HPDE6-E6E7 (cell line): ENCODE measurements around the gene CNTRL.

Source experiments
- DNase-seq: peaks from one replicate; pipeline ENCODE4 v3.0.0; 2011; ENCODE audit warnings: missing footprints; ENCODE audit errors: extremely low spot score

CNTRL gene

DNA sequence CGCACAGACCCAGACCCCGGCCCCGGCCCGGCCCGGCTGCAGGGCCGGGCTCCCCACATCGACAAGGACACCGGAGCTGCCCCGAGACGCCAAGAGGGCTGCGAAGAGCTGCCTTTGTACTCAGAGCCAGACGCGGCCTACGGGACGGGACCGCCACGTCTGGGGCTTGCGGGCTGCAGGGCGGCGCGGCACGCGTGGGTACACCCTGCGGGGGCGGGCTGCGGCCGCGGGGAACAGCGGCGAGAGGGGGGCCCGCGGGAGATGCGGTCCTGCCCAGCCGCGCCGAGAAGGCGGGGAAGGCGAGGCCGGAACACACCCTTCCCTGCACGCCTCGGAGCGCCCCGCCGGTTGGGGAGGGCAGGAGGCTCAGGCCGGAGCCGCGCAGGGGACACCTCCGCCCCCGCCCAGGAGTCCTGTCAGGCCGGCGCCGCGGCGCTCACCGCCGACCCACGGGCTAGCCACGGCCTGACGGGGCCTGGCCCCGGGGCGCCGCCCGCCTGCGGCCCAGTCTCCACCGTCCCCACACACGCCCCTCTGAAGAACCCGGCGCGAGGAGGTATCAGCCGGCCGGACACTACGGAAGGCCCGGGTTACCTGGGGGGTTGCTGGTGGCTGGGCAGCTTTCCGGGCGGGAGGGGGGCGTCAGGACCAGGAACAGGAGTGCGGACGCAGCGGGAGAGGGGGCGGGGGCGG is 126.4 kb downstream of the CNTRL start:
- DNase-seq, result no peak

DNA sequence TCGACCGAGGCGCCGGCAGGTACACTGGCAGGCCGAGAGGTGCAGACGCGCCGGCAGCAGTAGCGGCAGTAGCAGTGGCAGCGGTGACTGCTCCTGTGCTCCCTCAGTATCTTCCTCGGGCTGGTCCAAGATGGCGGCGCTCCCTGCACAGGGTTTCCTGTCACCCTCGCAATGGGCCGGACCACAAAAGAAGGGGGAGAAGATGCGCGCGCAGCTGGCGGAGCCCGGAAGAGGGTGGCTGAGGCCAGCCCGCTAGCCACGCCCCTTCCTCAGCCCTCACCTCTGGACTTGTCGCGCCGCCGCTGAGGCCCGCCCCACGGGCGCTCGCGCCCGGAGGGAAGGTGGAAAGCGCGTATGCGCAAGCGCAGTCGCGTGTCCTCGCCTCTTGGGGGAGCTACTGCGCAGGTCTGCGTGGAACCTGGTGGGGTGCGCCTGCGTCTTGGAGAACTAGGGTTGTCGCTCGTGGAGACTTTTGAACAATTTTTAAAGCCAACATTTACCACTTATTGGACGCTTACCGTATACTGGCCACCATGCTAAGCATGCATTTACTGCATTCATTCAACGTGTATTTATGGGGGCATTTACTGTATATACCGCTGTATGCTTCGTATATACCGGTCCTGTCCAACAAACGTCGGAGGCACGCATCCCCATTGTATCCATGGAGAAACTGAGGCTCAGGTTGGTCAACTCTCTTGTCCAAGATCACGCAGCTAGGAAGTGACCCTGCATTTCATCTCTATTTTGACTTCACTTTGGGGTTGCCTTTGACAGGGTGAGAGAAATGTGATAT is 127.2 kb downstream of the CNTRL start, which contains the start of gene RAB14:
TSS of gene RAB14 (minus strand) at position 132 of the 796 bp plus-strand sequence. CDS start 8,457 bp downstream, outside the sequence.
- DNase-seq, result peak; percentile 100

DNA sequence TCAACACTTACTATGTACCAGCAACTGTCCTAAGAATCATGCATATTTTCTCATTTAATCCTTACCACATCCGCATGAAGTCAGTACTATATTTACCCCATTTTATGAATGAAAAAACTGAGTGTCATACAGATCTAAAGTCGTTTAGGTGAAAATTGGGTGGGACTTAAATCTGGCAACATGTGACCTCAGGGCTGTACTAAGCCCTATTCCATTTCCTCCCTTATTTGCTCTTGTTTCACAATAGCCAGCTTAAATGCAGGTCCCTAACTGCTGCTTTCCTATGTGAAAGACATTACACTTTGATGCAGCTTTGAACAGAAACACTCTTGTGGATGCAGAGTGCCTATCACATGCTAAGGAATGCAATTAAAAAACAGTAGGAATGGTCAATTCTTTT is 129.4 kb downstream of the CNTRL start:
- DNase-seq, result no peak

DNA sequence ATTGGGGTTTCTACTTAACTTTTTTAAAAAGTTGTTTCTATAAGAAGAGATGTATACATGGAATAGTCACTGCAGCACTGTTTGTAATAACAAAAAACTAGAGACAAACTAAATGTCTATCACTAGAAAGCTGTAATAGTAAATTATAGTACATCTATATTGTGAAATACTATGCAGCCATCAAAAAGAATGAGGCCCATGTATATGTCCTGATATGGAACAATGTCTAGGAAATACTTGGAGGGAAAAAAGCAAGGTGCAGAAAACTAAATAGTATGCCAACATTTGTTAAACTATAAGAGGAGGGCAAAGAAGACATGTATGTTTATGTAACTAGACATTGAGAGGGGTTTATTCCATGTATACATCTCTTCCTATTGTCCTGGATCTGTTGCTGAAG is 129.9 kb downstream of the CNTRL start:
- DNase-seq, result no peak

DNA sequence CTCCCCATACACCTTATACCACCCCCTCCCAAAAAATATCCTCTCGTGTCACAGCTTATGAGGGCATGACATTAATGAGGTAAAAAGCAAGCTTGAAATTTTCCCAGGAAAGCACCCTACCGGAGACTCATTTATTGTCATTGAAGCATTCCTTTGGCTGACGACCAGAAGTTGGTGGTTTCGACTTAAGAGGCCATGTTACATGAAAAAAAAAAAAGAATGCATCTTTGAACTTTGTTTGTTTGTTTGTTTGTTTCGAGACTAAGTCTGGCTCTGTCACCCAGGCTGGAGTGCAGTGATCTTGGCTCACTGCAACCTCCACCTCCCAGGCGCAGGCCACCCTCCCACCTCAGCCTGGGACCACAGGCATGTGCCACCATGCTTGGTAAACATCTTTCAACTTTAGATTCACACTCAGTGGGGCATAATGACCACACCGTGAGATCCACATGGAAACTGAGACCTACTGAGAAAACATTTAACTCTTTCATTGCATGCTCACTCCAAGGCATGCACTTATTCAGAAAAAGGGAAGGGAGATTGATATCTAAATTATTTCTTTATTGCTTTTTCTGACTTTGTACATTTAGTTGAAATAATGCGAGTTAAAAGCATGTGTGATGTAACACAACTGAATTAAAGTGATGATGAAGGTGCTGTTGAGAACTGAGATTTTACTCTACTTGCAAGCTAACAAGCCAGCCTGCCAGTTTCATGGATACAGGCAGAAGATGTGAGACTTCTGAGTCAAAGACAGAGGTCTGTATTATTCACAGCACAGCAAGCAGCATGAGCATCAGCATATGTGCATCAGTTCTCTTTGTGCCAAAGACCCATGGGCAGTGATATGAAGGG is 132.0 kb downstream of the CNTRL start:
- DNase-seq, result no peak

DNA sequence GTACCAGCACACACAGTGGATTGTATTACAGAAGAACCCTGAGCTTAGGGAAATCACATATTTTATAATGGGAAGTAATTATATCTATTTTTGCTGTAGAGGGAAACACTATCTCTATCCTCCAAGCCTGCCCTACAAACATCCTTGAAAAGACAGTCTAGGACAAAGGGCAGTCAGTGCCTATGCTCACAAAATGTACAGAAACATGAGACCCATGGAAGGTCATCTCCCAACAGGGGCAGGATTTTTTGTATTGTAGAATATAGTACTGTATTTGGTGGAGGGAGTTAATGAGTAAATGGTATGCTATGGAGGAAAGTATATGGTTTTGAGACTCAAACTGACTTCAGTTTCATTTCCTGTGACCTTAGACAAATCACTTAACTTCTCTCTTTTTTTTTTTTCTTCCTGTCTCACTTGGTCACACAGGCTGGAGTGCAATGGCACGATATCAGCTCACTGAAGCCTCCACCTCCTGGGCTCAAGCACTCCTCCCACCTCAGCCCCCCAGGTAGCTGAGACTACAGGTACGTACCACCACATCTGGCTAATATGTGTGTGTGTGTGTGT is 132.7 kb downstream of the CNTRL start:
- DNase-seq, result no peak

DNA sequence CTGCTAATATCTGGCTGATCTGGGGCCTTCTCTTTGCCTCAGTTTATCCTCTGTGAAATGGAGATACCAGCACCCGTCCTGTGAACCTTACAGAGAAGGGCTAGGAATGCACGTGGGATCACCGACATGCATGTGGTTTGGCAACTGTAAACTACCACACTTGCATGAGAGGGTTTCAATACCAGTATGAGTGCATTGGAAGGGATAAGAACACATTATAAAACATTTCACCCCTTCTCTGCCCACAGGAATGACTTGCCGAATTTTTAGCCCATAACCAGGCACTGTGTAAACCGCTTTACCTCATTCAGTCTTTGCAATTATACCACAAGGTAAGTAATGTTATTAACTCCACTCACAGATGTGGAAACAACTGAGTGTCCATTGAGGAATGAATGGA is 135.8 kb downstream of the CNTRL start:
- no peak for DNase-seq

DNA sequence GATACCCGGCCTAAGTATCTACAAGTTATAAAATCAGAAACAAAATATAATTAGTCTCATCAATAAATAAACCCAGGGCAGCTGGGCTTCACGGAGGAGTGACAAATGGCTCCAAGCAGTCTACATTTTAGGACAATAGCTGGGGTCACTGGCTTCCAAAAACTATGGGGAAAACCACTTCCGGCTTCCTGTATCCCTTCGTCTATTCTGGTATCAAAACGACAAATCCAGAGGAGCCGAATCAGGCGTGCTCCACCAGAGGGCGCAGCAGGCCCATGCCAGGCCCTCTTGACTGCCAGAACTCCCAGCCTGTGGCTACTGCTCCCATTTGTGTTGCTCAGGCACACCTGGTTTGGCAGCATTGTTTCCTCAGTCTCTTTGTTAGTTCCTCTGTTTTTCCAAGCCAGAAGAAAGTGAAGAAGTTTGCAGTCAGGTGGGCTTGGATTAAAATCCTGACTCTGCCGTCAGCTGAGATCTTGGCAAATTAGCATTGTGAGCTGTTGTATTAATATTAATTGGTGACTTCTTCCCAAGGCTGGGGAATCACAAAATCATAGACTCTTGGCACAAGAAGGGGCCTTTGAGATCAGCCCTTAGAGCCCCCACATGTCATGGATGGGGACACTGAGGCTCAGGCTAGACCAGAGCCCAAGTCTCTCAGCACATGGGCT is 138.5 kb downstream of the CNTRL start:
- DNase-seq, result peak; percentile 82

DNA sequence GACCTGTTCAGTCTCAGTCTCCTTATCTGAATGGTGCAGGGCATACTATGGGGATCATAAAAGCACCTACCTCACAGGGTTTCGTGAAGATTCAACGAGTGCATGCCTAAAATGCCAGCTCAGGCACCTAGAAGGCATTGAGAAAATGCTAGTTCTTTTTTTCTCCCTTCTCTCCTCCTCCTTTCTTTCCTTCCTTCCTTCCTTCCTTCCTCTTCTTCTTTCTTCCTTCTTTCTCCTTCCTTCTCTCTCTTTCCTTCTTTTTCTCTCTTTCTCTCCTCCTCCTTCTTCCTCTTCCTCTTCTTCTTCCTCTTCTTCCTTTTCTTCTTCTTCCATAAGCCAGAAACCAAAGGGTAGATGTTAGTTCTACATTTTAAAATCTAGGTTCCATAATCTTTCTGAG is 139.2 kb downstream of the CNTRL start:
- DNase-seq, result no peak

DNA sequence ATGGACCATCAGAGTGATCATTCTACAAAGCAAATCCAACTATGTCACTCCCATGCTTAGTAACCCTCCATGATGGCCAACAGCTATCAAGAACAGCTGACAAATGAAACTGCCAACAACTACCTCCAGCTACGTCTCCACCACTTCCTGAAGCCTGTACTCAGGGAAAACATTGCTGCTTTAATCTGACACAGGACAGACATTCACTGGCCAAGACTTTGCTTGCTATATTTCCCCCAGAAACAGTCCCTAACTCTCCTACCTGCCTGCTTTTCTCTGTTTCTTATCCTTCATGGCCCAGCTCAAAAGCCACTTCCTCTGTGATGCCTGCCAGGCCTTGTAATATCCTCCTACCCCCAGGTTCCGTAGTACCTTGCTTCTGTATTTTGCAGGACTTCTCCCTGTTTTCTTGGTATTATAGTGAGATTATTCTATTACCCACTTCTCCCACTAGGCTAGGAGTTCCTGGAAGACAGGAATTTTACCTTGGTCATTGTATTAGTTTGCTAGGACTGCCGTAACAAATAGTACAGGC is 141.6 kb downstream of the CNTRL start:
- no peak for DNase-seq

DNA sequence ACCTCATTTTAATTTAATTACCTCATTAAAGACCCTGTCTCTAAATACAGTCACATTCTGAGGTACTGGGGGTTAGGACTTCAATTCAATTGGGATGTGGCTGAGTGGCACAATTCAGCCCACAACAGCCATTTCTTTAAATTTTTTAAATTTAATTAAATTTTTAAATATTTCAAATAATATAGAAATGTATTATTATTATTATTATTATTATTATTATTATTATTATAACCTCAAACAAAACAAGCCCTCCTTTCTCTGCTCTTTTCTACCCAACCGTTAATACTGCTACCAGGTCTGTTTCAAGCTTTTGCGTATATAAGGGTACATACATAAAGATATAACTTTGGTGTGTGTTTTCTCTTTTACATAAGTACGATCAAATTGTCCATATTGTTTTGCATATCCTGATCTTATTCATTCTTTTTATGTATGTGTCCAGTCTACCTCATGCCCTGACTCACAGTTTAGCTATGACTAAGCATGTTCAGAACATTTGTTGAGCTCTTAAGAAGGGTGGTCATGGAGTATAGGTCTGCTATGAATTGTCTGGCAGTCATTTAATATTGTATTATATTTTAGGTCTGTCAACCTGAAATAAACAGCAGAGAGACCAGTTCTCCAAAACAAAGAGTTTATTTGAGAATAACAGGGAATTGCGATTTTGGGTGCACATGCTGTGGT is 143.0 kb downstream of the CNTRL start:
- no peak for DNase-seq

DNA sequence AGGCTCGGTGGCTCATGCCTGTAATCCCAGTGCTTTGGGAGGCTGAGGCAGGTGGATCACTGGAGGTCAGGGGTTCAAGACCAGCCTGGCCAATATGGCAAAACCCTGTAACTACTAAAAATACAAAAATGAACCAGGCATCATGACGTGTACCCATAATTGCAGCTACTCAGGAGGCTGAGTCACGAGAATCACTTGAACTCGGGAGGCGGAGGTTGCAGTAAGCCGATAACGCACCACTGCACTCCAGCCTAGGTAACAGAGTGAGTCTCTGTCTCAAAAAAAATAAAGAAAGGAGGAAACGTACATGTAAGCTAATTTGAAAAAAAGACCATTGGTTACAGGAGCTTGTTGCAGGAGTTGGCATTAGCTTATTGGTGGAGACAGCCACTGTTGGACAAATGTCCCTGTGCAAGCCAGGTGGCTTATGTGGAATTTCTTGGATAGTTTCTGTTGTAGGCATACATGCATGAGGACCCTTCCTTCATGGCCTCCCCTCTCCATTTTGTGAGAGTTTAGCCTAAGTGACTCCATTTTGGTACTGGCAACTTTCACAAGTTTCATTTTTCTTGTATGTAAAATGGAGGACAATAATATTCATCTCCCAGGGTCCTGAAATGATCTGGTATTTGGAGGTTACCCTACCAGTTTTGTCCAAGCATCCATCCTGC is 143.7 kb downstream of the CNTRL start:
- no peak for DNase-seq

DNA sequence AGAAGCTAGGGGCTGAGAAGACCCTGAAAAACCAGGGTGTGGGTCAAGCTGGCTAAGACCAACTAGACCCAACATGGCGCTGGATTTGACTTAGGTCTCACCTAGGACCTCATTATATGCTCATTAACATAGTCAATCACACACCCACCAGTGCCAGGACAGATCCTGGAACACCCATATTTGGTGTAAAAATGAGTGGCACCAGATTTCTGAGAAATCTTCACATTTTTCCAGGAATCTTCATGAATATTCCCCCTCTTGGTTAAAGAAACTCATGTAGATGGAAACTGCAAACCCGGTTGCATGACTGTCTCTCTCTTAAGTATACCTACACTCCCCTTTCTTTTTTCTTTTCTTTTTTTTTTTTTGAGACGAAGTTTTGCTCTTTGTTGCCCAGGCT is 144.8 kb downstream of the CNTRL start:
- DNase-seq, result no peak

DNA sequence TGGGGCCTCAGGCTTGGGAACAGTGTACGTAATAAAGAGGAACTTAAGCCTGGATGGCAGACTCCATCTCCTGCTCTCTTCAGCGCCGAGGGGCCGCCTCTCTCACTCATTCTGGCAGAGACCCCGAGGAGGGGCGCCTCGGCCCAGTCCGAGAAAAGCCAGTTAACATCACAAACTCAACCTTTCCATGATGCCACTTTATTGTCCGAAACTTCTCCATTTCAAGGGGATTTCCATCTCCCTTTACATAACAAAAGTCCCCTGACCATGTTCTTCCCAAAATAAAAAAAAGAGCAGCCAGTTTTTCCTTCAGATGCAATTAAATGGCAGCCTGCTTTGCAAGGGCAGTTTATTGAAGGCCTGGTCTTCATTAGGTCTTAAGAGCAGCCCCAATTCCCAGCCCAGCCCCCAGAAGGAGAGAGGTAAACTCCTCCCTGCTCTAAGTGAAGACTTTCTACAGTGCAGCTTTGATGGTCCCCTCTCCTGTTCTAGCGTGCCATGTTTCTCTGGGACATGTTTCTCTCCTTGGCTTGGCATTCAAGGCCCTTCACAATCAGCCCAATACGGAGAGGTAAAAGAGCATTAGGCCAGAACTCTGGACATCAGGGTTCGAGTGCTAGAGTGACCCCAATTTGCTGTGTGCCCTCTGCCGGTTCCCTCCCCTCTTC is 146.4 kb downstream of the CNTRL start:
- no peak for DNase-seq

DNA sequence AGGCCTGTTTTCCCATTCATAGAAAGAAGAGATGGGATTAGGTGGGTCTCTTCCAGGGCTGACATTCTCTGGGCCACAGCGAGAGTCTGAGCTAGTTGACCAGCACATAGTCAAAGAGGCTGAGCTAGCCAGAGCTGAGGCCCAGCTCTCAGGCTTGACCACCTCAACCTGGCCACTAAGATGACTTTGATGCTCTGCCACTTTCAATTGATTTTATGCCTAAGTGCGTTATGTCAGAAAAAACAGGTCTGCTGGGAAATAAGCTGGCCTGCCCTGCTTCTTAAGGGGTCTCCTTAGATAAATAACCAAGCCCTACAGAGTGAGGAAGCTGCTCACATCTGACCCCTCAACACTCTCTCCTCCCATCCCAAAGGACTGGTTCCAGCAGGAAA is 146.9 kb downstream of the CNTRL start:
- DNase-seq, result no peak

DNA sequence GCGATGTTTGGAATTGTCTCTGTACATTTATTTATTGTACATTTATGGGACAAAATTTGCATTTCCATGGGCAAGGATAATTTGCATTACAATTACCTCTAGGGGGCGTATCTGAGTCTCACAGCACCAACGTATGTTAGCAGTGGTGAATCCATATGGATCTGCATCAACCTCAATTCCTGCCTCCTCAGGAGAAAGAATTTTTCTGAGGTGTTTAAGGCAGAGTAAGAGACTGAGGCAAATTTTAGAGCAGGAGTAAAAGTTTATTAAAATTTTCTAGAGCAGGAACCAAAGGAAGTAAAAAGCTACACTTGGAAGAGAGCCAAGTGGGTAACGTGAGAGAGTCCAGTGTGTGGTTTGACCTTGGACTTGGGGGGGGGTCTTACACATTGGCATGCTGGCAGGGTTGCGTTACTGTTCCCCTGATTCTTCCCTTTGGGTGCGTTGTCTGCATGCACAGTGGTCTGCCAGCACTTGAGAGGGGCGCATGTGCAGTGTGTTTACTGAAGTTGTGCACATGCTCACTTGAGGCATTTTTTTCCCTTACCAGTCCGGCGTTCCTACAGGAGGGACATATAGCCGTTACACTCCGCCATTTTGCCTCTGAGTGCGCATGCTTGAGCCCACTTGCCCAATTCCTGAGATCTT is 147.9 kb downstream of the CNTRL start:
- DNase-seq, result no peak

DNA sequence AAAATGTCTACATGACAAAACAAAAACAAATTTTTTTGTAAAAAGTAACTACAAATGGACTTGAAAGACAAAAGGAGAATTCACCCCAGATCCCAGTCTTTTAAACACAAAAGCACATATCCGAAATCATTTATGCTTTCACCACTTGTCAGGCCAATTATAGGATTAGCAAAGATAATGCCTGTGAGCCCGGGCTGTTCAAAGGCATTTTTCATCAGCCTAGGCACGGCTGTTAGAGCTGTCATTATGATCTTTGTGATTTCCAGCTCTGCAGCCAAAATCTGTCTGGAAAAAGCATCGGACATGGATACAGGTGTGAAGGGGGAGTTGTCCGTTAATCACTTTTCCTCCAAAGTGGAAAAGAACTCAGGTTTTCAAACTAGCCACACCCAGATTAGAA is 150.5 kb downstream of the CNTRL start:
- DNase-seq, result no peak

DNA sequence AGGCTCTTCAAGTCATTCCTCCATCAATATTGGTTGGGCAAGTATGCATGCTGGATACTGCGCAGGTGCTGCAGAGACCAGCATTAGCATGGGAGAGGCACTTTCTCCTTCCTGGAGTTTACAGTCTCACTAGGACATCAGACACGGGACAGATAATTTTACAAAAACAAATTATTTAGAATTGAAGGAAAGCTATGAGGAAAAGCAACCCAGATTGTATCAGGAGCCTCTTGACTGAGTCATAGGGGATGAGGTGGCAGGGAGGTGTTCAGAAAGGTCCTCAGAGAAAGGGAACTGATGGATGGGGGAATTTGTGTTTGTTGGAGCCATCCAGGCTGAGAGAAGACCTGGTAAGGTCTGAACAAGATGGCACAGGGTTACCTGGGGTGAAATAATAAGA is 151.4 kb downstream of the CNTRL start:
- peak; percentile 57 for DNase-seq
